Keratinocyte (primary cell): ENCODE measurements around the gene ZNF500.

Experiments
- CTCF ChIP-seq, 3 experiments: IDR thresholded peaks in 1 of 3; conservative IDR thresholded peaks in 1 of 3; optimal IDR thresholded peaks in 1 of 3; 2 replicates in 2 of 3; 3 replicates in 1 of 3; pipeline versions ENCODE3 to v1.5.1; 2011; ENCODE audit warnings: low read length in 3 of 3, mild to moderate bottlenecking in 3 of 3, moderate library complexity in 2 of 3, control low read depth in 1 of 3, inconsistent platforms in 1 of 3; ENCODE audit not compliant: insufficient read depth in 2 of 3; ENCODE audit errors: extremely low read depth in 1 of 3
- EZH2 ChIP-seq: IDR thresholded peaks from one replicate; pipeline ENCODE4 v1.6.1; 2012; ENCODE audit warnings: inconsistent platforms, mild to moderate bottlenecking, low read length, moderate library complexity

GRCh38 chr16:4790871-4791270, 23.9 kb upstream of the ZNF500 start:
- no peak for TF ChIP-seq CTCF (optimal IDR thresholded peaks at IDR 0.05 in 1 of 3, IDR thresholded peaks at IDR 0.05 in 1 of 3, conservative IDR thresholded peaks at IDR 0.05 in 1 of 3; ENCODE audit: extremely low read depth in 1 of 3, insufficient read depth in 2 of 3, low read length in 3 of 3)
- TF ChIP-seq EZH2: no peak
